HG02852 (cell line): Measurements from ENCODE around the gene CCDC141.
A peak's percentile ranks its signal among the peaks of the same experiment; 100 is the strongest.
"Not testable (repeated sequence)": the region's sequence is repeated elsewhere in the genome, so short reads cannot be mapped to it uniquely, and the experiment has no call there.

Experiments
- ATAC-seq: cut with Tn5 transposase; IDR thresholded peaks from one replicate; pipeline ENCODE4 v1.9.1; 2021; ENCODE audit warnings: mild to moderate bottlenecking, moderate library complexity; ENCODE audit not compliant: unreplicated experiment

CCDC141 gene

DNA sequence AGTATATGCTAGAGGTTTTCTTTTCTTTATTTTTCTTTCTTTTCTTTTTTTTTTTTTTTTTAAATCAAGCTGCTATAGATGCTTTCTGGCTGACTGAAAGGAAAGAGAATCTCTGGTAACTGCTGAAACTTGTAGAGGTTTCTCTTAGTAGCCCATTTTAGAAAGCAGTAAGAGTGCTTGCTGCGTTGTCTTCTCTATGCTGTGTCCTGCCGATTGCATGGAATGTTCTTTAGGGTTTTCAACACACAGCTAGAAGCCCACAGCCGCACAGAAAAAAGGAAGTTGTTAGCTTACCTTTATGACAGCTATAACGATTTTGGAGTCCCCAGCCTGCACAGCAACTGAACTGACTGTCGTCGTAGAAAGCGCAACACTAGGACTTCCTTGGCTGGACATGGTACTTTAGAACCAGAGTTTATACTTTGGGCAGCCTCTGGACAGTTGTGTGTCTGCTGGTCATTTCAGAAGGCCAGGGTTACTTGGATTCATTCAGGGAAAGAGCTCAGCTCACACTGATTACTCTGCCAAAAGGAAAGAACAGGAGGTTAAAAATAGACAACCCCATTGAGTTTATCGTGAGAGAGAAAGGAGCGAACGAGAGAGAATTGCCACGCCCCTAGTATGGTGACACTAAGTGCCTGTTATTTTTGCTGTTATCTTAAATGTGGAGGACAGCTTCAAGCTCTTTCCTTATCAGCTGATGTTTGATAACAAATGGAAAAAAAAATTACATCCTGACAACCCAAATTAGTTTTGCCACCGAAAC, at the start of gene CCDC141:
Gene CCDC141, minus strand, starts transcription at position 592 of the 766 bp plus-strand sequence. Its CDS starts 196 bp downstream, at position 396.
- ATAC-seq, result peak; percentile 74

DNA sequence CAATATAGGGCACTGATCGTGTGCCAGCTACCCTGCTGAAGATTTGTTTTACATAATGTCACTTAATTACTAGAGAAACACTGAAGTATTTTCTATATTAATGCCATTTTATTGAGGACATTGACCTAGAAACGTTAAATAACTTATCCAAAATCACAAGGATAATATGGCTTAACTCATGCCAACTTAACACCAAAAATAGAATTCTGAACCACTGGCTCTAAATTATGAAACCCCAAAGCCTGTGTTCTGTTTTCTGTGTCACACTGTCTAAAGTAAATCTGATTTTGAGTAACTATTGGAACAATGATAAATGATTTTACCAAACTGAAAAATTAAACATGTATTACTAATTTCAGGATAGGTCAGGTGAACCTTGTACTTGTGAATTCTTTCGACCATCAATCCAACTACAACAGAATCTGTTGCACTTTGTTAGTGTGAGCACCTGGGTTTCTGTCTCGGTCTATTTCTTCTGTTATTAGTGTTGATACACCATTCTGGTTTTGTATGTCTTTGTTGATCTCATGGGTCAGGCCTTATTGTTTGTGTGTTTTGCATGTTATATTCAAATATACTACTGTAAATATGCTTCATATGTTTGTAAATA, 48.2 kb upstream of the CCDC141 start:
- peak; percentile 28 for ATAC-seq

GRCh38 chr2:179097131-179097530, 47.2 kb upstream of the CCDC141 start:
- ATAC-seq, result no peak

DNA sequence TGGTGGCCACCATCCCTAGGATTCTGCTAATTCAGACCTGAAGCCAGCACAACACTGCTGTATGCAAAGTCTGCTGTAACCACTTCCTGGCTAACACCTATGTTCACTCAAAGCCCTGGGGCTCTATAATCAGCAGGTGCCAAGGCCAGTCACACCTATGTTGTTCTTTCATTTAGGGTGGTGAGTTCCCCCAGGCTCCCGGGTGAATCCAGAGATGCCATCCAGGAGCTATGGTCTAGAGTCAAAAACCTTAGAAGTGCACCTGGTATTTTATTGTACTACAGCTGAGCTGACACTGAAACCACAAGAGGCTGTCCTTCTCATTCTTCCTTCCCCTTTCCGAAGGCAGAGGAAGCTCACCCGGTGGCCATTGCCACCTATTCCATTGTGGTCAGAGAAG, 46.2 kb upstream of the CCDC141 start:
- peak; percentile 96 for ATAC-seq

GRCh38 chr2:179092912-179093311, 43.0 kb upstream of the CCDC141 start:
- not testable (repeated sequence) for ATAC-seq

- ATAC-seq, result no peak
These were observed 32.8 kb upstream of the CCDC141 start for GRCh38 chr2:179082697-179083096.

GRCh38 chr2:179081954-179082353, 32.0 kb upstream of the CCDC141 start:
- no peak for ATAC-seq

- no peak for ATAC-seq
These were observed 22.6 kb upstream of the CCDC141 start for GRCh38 chr2:179072527-179072926.

DNA sequence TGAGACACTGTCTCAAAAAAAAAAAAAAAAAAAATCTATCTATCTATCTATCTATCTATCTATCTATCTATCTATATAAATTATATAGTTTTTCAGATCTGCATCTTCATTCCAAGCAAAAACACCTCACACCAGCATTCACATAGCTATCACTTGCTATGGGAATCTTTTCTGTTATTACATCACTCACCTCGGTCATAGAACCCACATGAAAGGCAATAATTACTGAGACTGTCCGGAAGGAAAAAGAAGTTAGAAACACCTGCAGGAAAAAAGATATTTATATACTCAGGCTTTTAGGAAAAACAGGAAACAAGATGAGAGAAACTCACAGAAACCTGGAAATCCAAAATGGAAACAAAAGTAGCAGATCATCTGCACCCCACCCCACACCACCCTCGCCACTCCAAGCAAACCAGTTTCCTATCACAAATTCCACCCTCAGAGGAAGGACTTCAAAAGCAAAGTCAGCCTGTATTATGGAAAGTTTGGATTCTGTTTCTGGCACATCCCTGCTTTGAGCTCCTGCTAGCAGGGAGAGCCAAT, 21.9 kb upstream of the CCDC141 start:
- ATAC-seq, result no peak

DNA sequence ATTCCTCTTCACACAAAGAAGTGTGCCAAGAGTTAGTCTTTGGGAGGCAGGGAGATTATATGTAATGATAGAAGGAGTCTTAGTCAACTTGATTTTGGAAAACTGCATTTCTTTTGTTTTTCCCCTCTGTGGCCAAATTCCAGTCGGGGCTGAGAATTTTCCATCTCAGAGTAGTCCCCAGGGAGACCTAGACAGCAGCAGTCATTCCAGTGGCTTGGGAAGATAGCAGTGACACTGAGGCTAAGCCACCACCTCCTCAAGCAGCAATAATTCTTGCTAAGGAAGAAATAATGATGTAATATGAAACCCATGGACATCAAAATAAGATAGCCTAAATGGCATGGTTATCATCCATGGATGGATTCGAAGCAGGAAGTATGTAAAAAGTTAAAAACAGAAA, 21.0 kb upstream of the CCDC141 start:
- ATAC-seq, result no peak

DNA sequence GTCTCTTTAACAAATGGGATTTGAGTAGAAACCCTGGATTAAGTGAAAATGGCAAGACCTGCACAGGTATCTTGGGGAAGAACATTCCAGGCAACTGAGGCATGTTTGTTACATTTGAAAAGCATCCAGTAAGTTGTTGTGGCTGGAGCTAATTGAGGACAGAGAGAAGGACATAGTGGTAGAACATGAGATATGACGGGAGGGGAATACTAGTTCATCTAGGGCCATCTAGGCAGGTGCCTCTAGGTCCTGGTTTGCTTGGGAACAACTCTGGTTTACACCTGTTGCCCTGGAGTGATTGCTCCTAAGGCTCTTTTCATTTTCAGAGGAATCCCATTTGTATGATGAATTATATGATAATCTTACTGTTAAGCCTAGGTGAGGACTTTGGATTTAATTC, 19.7 kb upstream of the CCDC141 start:
- ATAC-seq, result no peak

DNA sequence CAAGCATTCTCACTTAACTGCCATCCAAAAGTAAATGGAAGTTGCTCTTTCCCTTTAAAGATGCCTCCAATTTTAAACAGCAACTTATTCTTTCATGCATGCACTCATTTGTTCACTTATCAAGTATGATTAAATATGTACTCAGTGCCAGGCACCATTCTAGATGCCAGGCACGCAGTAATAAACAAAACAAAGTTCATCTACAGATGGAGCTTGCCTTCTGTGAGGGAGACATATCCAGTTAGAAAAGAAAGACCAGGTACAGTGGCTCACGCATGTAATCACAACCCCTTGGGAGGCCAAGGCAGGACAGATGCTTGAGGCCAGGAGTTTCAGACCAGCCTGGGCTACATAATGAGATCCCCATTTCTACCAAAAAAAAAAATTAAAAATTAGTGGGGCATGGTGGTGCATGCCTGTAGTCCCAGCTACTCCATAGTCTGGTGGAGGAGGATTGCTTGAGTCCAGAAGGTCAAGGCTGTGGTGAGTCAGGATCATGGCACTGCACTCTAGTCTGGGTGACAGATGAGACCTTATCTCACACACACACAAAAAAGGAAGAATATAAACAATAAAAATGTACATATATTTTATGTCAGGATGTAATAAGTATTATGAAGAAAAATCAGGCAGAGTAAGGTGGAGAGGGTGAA, 19.2 kb upstream of the CCDC141 start:
- no peak for ATAC-seq

- peak; percentile 87 for ATAC-seq
These were observed 9.2 kb upstream of the CCDC141 start for GRCh38 chr2:179059026-179059700.

GRCh38 chr2:179057737-179058136, 7.8 kb upstream of the CCDC141 start:
- no peak for ATAC-seq

DNA sequence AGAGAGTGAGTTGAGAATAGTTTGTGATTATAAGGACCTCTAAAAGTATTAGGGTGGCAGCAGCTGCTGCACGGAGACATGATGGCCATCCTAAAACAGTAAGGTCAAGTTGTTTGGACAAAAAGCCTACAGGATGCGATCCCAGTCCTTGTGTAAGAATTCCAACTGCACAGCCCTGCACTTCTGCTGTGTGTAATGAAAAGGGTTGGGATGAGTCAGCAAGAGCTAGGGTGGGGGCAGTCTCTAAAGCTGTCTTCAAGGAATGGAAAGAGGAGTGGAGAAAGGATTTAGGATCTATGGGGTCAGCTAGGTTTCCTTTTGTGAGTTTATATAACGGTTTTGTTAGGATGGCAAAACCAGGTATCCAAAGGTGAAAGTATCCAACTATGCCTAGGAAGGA, 3.6 kb upstream of the CCDC141 start:
- not testable (repeated sequence) for ATAC-seq

DNA sequence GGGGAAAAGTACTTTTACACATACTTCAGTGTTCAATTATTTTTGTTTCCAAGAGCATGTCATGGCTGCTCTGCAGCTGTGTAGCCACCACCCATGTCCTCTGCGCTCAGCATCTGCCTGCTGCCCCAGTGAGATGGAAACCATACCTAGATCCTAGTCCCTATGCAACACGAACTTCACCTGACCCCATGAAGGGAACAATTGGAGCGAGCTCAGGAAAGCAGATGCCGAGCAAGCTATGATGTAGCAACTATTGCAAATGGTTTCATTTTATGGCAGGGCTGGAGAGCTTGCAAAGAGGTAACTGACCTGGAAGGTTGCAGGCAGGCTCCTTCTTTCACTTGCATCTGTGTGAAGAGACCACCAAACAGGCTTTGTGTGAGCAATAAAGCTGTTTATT, 1.3 kb upstream of the CCDC141 start:
- ATAC-seq, result no peak

DNA sequence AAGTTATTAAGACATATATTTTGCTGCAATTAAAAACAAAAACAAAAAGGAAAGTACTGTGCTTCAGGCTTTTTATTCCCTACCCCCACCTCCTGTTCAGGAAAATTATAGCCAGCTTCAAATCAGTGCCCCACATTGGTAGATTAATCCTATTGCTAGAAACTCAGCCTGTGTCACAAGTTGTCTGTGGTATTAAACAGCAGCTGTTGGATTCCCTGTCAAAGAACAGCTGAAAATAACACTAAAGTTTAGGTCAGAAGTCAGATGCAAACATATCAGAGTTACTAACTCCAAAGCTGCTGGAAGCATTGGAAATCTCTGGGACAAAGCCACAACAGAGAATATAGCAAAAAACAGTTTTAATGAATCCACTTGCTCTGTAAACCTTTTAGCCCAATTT, 818 bp upstream of the CCDC141 start:
- no peak for ATAC-seq

- ATAC-seq, result peak; percentile 41
These were observed 763 bp downstream of the CCDC141 start for GRCh38 chr2:179049203-179049545.

DNA sequence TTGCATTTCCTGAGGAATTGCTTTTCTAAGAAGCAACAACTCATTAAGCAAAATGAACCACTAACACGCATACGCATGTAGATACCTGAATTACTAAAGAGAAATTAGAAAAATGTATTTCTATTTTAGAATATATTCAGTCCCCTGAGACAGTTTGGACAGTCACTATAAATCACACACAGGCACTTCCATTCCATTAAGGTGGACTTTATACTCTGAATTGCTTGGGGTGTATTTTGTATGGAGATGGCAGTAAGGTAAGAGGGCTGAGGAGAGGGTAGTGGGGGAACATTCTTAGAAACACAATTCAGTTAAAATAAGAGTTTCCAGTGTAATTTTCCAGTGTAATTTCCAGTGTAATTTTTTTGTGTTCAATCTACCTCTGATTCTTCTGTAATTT, 1.8 kb downstream of the CCDC141 start:
- ATAC-seq, result no peak

- ATAC-seq, result not testable (repeated sequence)
These were observed 4.3 kb downstream of the CCDC141 start for GRCh38 chr2:179045602-179046001.

DNA sequence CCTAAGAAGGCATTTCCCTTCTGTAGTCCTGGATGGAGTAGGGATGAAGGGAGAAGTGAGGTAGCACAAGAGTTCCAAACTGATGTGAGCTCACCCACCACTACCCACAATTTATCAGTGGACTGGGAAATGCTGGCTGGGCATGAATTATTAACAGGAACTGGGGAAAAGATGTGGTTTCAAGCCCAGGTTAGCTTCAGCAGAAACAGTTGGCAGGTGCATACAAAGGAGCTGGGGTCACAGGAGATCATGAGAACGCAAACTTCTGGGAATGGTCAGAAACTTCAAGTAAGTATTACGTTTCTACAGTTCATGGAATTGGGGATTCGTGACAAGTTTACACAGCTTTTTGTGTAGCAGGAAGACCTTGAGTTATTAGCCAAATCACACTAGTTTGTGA, 5.4 kb downstream of the CCDC141 start:
- ATAC-seq, result no peak
